Muscle of back (tissue), 11 donors: Measurements from ENCODE around the gene DDX39B. TPM values are rescaled to one million over a fixed set of nuclear protein-coding genes. Genes with fewer than 3 reads are reported as not detected.
"Not testable (repeated sequence)": the region's sequence is repeated elsewhere in the genome, so short reads cannot be mapped to it uniquely, and the experiment has no call there.

Experiments used
- DNase-seq, 3 donors: peaks; one replicate each; pipeline versions ENCODE4 v3.0.0 to v3.0.0-alpha.2; 2013
- polyA plus RNA-seq, 10 donors: library from polyadenylated mRNA; unstranded; fragments of 120-200 nt; gene quantifications; one replicate each; pipeline ENCODE4 v1.2.1, GENCODE V29; 2013; ENCODE audit not compliant: insufficient read length in 10 of 10

The DDX39B gene
- polyA plus RNA-seq, 10 donors = 292 to 441 (median 367) TPM

DNA sequence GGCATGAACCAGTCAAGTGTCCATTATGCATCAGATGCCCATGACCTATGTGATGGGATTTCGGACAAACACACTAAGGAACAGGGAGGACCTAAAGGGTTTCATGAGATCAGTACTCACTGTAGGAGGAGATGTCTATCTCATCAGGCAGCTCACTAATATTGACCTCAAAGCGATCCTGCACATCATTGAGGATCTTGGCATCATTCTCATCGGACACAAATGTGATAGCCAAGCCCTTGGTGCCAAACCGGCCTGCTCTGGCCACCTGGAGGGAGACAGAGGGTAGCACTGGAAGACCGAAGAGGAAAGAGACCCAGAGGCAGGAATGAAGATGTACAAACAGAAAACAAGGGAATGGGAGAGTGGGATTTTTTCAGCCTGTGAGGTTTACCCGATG, 11.1 kb downstream of the DDX39B start:
- DNase-seq = no peak

DNA sequence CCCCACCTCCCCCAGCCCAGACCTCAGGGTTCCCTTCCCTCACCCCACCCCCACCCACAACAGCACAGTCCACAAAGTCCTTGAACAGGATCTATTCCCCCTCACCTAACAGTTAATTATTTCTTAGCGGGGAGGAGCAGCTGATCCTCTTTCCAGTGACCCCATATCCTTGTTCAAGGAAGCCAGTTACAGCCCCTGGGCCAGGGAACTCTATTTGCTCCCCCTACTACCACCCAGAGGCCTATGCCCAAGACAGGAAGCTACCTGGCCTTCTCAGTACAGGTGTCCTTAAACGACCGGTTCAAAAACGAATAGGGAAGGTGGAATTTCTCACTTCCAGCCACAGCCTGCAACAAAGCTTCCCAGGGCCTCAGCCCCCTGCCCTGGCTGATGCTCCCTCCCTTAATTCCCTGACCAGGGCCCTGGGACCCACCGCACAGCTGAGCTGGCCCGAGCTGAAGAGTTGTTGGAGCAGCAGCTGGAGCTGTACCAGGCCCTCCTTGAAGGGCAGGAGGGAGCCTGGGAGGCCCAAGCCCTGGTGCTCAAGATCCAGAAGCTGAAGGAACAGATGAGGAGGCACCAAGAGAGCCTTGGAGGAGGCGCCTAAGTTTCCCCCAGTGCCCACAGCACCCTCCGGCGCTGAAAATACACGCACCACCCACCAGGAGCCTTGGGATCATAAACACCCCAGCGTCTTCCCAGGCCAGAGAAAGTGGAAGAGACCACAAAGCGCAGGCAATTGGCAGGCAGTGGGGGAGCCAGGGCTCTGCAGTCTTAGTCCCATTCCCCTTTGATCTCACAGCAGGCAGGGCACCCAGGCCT, 12.3 kb downstream of the DDX39B start:
- DNase-seq = no peak

DNA sequence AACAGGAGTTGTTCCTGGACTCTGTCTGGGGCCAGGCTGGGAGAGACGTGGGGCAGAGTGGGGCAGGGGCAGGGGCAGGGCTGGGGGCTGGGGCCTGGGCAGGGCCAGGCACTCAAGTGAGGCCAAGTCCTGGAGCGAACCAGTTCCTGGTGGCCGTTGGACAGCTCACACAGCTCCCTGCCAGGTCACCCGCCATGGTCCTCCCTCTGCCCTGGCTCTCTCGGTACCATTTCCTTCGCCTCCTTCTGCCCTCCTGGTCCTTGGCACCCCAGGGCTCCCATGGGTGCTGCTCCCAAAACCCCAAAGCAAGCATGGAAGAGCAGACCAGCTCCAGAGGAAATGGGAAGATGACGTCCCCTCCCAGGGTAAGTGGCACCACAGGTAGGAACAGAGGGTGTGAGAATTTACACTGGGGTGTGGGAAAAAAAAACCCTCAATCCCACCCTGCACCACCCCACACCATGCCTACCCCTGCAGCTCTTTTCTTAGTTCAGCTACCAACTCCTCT, 12.9 kb downstream of the DDX39B start, which contains the start of gene MCCD1:
MCCD1 (plus strand) TSS at position 142 of the 508 bp plus-strand sequence; CDS start at position 195, 53 bp downstream.
- no peak for DNase-seq

DNA sequence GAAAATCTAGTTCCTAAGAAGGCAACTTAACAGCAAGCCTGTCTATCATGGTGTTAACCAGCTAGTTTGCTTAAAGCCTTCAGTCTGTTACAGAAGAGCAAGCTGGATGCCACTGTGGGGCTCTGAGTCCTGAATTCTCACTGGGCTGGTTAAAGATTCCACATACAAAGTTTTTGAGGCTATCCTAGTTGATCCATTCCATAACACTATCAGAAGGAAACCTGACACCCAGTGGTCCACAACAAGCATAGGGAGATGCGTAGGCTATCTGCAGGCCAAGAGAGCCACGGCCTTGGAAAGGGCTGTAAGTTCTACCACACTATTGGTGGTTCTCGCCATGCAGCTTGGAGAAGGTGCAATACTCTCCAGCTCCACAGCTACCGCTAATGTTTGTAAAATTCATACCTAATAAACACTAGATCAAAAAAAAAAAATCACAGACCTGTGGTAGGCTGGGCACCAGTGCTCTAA, 13.5 kb downstream of the DDX39B start:
- no peak for DNase-seq

DNA sequence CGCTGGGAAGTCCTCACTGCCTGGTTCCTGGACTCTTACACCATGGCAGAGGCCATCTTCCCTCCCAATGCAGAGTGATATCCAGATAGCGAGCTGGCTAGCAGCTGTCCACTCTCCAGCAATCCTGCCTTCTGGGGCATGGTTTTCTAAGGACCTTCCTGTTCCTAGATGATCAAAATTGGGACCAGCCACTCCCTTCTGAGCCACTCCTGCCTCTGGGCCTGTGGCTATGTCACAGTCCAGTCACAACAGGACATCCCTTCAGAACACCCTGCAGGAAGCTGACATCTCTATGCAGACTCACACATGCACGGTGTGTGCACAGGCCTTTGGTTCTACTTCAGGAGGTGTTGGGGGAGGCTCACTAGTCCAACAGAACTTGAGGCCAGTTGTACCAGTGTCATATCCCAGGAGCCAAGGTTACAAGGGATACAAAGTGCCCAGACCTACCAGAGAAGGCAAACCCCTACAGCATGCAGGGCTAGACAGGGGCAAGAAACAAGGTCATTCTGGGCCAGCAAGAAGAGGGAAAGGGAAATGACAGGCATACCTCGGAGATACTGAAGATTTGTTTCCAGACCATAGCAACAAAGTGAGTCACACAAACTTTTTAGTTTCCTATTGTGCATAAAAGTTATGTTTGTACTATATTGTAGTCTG, 15.7 kb downstream of the DDX39B start:
- DNase-seq = no peak

DNA sequence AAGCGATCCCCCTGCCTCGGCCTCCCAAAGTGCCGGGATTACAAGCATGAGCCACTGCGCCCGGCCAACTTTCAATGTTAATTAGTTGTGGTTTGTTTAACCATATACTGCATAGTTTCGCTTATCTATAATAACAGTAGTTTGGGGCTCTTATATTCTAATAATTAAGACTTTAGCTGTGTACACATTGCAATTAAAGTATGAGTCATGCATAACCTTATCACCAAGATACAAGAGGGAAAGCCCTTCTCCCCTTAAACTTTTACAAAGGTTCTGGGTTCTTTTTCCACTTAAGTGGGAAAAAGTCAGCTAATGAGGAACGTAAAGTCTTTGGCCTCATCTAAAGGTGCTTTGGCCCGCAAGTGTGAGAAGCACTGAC, 16.3 kb downstream of the DDX39B start:
- no peak for DNase-seq

DNA sequence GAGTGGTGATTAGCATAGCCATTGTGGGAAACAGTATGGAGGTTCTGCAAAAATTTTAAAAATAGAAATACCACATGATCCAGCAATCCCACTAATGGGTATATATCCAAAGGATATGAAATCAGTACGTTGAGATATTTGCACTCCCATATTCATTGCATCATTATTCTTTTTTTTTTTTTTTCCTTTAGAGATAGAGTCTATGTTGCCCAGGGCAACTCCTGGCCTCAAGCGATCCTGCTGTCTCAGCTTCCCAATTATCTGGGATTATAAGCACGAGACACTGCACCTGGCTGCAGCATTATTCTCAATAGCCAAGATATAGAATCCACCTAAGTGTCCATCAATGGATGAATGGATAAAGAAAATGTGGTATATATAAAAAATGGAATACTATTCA, 20.0 kb downstream of the DDX39B start:
- DNase-seq = no peak

DNA sequence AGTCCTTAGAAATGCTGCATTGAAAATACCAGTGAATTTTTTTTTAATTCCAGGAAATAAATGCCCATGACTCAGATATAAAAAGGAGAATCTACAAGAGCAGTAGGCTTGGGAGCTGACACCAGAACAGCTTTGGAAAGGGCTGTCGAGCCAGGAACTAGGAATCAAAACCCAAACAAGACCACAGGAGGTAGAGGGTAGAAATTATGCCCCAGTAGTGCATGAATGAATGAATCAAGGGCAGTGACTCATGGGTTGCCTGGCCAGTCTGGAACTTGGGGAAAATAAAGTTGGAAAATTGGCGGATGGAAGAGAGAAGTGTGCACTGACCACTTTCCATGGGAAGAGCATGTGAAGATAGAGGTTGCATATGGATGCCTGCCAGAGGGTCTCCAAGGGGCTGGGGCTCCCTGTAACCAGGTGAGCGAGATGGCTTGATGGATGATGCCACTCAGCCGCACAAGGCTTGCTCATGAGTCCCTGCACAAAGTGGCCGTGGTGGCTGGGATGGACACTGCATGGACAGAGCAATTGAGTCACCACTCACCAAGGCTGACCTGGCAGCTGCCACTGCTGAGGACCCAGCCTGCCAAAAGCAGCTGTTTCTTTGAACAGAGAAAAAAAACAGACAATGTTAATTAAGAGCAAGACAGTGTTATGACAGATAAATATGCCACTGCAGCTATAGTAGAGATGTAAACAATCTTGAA, 28.2 kb downstream of the DDX39B start:
- no peak for DNase-seq

DNA sequence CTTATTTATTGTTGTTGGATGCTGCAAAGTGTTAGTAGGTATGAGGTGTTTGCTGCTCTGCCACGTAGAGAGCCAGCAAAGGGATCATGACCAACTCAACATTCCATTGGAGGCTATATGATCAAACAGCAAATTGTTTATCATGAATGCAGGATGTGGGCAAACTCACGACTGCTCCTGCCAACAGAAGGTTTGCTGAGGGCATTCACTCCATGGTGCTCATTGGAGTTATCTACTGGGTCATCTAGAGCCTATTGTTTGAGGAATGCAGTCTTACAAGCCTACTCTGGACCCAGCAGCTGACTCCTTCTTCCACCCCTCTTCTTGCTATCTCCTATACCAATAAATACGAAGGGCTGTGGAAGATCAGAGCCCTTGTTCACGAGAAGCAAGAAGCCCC, 31.8 kb downstream of the DDX39B start:
- no peak for DNase-seq

DNA sequence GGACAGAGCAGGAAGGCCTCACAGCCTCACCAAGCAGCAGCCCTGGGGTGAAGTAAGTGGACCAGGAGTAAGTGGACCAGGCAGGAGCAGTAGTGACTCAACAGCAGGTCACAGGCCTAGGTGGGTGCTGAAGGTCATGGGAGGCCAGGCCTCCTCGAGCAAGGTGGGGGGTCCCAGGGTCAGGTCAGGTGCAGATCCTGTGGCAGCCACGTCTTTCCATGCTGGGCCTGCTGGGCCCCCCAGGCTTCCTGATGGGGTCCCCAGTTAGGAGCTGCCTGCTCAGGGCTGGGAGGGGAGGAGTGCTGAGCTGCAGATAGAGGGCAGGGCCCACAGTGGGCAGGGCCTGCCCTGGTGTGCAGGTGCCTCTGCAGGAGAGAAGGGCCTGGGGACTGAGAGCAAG, 32.8 kb downstream of the DDX39B start:
- DNase-seq = not testable (repeated sequence)

DNA sequence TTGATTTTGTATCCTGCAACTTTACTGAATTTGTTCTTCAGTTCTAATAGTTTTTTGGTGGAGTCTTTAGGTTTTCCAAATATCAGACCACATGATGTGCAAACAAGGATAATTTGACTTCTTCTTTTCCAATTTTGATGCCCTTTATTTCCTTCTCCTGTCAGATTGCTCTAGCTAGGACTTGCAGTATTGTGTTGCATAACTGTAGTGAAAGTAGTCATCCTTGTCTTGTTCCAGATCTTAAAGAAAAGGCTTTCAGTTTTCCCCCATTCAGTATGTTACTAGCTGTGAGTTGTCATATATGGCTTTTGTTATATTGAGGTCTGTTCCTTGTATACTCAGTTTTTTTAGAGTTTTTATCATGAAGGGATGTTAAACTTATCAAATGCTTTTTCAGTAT, 39.2 kb downstream of the DDX39B start:
- no peak for DNase-seq

DNA sequence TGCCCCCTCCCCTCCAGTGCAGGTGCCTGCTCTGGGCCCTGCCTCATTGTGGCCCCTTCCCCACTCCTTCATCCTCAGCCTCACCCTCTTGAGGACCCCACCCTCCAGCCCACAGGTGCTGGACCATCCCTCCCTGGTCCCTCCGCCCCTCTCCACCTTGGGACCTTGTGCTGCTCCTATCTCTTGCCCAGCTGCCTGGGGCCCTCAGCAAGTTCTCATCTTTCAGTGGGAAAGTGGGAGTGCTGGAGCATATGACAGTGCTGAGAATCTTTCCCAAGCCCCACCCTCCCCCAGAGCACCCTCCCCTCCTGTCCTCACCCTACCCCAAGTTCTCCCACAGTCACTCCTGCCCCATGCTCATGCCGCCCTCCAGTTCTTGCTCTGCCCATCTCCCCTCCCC, 42.2 kb downstream of the DDX39B start:
- not testable (repeated sequence) for DNase-seq

DNA sequence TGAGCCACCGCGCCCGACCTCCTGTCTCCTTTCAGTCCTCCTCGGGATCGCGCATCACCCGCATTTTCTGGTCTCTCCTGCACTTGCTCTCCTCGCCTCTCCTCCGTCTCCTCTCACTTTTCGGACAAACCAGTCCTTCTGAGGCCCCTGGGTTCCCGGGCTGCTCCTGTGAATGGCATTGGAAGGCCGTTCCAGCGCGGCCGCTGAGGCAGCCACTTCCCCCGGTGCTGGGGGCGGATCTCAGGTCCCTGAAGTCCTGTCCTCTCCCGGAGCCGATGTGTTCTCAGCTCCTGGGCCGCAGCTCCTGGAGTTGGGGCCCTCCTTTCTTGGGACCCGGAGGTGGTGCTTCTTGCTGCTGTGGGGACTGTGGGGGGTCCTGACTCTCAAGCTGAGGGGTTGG, 43.1 kb downstream of the DDX39B start:
- DNase-seq = no peak

DNA sequence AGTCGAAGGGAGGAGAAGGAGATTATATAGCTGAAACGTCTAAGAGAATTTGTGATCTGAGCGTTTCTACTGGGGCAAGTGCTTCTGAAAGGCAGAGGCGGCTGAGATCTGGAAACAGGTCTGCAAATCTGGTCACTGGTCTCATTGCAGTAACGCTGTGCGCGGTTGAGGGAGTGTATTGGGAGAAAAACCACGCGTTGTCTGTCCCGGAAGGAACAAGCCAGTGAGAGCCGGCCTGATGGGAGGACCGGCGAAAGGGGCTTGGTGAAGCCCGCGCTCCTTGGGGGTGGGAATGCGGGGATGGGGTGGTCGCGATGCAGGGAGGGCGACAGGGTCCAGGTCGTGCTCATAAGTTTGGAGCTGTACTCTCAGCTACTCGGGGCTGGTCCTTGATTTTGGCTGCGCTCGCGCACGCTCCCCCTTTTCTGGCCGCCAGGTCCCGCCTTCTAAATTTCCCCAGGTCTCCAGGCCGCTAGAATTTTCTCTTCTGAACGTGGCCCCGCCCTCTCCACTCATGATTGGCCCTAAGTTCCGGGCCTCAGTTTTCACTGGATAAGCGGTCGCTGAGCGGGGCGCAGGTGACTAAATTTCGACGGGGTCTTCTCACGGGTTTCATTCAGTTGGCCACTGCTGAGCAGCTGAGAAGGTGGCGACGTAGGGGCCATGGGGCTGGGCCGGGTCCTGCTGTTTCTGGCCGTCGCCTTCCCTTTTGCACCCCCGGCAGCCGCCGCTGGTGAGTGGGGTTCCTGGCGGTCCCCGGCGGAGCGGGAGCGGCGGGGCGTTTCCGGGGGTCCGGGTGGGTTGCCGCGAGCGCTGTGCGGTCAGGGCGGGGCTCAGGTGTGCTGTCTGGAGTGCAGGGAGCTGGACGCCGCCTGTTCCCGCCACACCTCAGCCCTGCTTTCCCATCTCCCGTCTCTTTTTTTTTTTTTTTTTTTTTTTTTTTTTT, 44.0 kb downstream of the DDX39B start, which contains the start of gene MICB:
MICB (plus strand) TSS at position 615 of the 946 bp plus-strand sequence; CDS start at position 664, 49 bp downstream.
- peak; percentile 36 to 75 (median 52) for DNase-seq

DNA sequence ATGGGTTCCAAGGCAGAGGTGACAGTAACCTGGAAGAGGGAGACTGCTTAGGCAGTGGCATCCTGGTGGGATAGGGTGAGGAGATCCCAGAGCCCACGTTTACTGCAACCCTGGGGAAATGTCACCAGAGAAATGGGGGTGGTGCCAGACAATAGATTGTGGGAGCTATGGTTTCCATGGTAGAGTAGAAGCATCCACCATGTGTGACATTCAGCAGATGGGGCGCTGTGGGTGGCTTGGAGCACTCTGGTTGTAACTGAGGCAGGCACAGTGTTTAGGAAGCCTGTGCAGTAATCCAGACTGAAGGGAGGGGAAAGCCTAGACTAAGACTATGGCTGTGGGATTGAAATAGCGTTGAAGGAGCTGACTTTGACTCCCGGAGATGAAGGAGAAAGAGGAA, 45.0 kb downstream of the DDX39B start:
- DNase-seq = not testable (repeated sequence)

DNA sequence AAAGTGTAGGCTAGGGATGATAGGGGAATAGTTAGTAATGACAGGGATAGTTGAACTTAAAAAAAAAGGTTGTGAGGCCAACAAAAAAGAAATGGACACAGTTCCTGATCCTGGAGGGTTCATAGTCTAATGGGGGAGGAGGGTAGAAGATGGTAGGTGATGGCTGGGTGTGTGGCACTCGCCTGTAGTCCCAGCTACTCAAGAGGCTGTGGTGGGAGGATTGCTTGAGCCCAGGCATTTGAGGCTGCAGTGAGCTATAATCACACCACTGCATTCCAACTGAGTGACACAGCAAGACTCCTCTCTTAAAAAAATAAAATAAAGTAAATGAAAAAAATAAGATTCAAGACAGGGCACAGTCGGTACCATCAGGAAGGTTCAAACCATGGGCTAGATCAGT, 46.2 kb downstream of the DDX39B start:
- DNase-seq = peak in 1 of 3 donors; percentile 7

DNA sequence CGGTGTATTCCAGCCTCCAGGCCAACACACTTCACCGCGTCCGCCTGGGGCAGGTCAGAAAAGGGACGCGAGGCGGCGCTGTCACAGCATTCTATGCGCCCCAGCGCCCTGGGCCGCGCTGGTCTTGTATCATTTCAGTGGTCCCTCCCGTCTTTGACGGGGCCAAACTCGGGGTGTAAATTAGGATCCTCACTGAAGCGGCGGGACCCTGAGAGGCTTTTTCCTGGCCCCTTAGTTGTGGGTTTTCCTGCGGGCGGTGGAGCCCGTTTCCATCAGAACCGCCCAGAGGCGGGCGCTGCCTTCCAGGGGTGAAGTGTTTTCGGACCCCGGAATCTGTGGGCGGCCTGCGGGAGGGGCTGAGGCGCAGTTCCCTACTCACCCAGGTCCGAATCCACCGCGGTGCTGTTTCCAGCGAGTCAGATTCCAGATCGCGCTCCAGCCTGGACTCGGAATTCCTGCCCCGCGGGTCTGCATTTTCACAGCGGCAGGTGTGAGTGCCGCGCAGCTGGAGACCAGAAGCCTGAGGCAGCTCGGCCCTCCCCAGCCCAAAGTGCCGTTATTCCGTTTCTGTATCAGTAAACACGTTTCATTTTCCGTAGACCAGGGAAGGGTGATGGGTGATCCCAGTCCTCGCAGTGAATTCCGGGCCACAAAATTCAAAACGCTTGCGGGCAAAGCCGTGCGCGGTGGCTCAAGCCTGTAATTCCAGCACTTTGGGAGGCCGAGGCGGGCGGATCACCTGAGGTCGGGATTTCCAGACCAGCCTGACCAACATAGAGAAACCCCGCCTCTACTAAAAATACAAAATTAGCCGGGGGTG, 47.7 kb downstream of the DDX39B start:
- peak; percentile 33 to 78 (median 64) for DNase-seq

DNA sequence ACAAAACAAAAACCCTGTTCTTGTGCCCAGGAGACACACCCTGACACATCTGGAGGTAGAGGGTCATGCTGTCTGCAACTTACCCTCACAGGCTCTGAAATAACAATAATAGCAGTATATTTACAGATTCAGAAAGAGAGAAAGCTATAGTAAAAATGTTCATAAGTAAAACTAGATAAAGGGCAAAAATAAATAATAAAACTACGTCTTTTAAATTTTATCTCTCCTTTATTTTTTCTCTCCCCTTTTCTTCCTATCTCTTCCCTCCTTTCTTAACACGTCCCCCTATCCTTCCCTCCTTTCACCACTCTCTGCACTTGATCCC, 48.3 kb downstream of the DDX39B start:
- not testable (repeated sequence) for DNase-seq

DNA sequence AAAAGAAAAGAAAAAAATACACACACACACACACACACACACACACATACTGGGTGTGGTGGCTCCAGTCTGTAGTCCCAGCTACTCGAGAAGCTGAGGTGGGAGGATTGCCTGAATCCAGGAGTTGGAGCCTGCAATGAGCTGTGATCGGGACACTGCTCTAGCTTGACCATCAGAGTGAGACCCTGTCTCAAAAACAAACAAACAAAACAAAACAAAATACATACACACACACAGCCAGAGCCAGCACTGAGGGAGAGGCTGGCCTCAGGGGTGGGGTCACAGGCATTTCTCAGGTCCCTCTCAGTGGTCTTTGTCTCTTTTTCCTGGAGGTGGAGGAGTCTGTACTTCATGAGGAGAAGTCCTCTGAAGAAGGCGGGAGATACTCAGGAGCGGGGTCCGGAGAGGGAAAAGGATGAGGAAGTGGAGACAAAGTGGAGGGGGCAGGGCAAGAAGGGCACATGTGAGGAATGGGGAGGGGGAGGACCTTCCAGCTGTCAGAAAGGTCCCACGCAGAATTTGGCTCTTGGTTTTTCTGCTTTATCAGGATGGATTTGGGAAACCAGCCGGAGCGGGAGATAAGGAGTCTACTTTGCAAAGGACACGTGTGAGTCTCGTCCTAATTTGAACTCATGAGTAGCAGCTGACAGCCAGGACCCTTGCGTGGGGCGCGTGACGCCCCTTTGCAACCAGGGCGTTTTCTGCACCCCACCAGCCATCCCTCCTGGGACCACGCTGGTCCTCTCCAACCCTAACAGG, 51.5 kb downstream of the DDX39B start:
- no peak for DNase-seq
